GM19463 (cell line): ENCODE measurements around the gene GPR15.

Experiments used
- ATAC-seq: cut with Tn5 transposase; IDR thresholded peaks from one replicate; pipeline ENCODE4 v1.9.1; 2021; ENCODE audit warnings: mild to moderate bottlenecking, moderate library complexity; ENCODE audit not compliant: unreplicated experiment

Gene GPR15

DNA sequence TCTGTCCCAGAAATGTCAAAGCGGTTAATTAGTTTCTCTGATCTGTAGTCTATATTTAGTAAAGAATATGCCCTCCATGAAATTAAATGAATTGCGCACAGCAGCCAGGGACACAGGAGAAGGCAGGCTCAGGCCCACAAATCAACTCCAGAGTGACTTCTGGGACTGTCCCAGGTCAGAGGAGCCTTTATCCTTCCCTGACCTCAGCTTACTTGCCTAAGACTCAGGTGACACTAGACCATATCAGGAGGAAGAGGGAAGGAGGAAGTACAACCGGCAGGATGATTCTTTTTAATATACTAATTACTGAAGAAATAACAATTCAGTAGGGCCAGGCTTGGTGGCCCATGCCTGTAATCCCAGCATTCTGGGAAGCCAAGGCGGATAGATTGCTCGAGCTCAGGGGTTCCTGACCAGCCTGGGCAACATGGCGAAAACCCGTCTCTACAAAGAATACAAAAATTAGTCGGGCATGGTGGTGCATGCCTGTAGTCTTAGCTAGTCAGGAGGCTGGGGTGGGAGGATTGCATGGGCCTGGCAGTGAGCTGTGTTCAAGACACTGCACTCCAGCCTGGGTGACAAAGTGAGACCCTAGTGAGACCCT, 1.8 kb upstream of the GPR15 start:
- no peak for ATAC-seq

GRCh38 chr3:98530676-98531075, 1.1 kb upstream of the GPR15 start:
- no peak for ATAC-seq

- no peak for ATAC-seq
These were observed 478 bp downstream of the GPR15 start for GRCh38 chr3:98532275-98532637.

- ATAC-seq = no peak
These were observed 1.2 kb downstream of the GPR15 start for GRCh38 chr3:98532709-98533571.

GRCh38 chr3:98534168-98534567, 2.4 kb downstream of the GPR15 start:
- no peak for ATAC-seq

DNA sequence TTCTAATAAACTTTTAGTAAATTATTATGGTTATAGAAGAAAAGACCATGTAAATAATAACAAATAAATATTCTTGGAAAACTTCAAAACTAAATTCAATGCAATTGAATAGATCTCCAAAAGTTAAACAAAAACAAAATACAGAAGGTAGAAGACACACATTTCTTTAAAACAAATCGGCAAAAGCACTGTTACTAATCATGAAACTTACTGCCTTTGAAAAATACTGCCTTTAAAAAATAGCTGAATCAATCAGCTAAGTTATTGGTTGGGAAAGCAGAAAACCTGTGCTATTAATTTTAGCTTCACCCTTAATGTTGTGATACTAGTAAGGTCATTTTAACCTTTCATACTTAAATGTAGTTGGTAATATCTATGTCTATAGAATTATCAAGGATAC, 3.0 kb downstream of the GPR15 start:
- no peak for ATAC-seq

DNA sequence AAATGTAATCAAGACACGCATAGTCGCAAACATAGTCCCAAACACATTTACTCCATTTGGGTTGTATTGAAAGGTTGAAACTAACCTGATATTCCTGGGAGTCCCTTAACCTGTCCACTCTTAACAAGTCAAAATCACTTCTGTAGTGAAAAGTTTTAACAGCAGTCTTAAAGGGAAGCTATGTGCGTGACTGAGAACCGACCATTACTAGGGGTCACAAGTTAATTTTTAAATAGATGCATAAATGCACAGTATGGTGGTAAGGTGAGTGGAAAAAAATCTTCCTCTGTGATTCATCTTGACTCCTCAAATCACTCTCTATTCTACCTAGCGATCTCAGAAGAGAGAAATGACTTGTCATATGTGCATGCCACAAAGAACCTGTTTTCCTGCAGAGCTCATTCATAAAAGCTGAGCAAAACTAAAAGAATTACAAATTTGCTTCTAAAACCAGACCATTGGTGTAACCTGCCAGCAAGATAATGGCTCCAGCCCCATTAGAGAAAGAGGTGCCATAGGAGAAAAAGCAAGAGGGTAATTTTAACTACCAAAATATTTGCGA, 4.8 kb downstream of the GPR15 start:
- peak; percentile 68 for ATAC-seq

GRCh38 chr3:98540346-98540745, 8.6 kb downstream of the GPR15 start:
- peak; percentile 35 for ATAC-seq

DNA sequence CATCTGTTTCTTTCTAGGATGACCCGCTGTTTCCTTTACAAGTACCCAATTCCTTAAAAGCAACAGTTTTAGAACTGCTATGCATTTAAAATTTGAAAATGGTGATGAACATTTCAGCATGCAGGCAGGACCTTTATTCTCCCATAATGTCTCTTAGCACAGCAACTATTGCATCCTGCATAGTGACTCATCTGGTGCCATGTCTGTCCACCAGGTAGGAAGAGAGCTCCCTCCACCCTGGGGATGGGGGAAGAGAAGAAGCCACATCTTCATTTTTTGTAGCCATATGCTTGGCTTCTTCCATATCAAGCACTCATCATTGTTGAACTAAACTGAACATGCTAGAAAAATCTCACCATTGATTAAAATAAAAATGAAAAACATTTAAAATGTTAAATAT, 9.9 kb downstream of the GPR15 start:
- no peak for ATAC-seq

DNA sequence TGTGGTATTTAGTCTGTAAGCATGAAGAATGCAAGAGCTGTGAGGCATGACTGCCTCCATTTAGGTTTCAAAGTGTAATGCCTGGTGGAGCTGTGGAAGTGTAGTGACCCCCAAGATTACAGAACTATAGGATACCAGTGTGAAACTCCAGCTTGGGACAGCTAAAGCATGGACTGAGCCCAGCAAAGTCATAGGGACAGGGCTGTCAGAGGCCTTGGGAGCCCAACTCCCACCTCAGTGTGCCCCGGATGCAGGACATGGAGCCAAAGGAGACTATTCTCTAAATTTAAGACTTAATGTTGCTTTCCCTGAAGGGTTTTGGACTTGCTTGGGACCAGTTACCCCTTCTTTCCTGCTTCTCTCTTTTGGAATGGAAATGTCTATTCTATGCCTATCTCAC, 10.8 kb downstream of the GPR15 start:
- no peak for ATAC-seq

DNA sequence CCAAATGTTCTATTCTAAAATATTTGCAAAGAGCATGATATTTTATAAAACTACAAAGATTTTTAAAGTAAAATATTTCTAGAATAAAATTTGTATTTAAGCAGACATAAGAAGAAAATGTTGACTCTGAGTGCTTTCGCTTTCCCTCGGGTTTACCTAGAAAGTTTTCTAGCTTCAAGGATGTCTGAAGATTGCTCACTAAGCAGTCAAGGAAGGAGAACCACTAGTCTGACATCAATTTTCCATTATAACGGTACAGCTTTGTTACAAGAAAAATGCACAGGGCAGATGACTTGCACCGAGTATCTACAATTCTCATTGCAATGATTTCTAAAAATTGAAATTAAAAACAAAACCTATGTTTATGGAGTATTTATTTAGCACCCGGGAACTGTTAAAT, 14.2 kb downstream of the GPR15 start:
- ATAC-seq = peak; percentile 40

GRCh38 chr3:98548544-98548943, 16.8 kb downstream of the GPR15 start:
- no peak for ATAC-seq

DNA sequence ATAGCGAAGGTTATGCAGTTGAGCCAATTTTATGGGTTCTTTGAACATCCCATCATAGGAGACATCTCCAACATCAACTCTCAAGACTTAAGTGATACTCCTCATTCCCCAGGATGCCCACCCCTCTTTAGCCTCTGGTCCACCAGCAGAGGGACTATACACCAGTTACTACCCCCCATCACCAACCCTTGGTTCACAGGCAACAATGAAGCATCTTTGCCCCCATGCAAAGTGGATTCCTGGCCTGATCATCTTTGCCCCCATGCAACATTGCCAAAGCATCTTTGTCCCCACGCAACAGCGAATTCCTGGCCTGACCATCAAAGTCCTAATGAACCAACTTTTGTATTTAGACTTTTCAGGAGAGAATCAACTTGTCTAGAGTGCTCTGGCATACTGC, 19.1 kb downstream of the GPR15 start:
- ATAC-seq = no peak

DNA sequence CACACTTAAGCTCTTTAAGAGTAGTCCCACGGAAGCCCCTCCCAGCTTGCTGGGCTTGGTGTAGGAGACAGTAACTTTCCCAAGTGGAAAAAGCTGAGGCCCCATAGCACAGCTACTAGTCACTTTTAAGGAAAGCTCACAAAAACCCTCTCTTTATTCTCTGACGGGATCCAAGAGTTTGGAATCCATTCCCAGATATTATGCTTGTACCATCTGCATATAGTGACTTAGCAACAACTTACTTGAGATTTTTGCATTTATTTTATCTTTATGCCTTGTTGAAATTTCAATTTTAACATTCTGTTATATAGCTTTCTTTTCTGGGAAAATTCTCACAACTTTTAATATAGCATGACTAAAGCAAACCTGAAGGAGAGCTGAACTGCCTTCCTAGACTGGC, 19.5 kb downstream of the GPR15 start:
- ATAC-seq = no peak

DNA sequence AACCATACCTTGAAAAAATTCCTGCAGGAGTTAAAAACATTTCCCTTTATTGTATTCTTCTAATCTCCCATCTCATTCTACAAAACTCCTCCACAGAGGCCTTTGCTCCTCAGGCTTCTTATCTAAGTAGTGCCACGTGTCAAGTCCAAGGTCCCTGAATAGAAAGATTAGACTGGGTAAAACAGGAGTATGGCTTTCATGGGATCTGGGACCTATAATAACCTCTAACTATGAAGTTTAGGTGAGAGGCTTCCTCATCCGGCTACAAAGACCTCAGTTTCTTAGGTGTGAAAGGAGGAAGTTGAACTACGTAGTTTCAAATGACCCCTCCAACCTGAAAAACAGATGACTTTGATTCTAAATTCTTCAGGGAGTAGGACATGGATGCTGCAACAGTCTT, 20.0 kb downstream of the GPR15 start:
- no peak for ATAC-seq

- no peak for ATAC-seq
These were observed 20.6 kb downstream of the GPR15 start for GRCh38 chr3:98552232-98553020.

GRCh38 chr3:98553021-98553563, 21.3 kb downstream of the GPR15 start:
- ATAC-seq = no peak

DNA sequence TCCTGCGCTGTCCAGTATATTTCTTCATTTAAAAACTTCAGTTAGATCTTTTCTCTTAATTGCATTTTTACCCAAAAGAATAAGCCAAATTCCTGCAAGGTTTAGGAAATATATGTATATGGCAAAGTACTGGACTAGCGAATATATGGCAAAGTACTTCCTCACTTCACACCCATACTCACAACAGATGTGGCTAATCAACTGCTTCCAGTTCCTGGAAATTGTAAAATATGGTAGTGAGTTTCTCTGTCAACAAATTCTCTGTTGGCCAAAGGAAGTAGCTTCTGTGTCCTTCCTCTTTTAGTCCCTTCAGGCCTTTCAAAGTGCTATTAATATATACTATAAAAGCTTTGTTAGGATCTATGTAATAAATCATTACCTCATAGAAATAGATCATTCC, 22.0 kb downstream of the GPR15 start:
- ATAC-seq = no peak

DNA sequence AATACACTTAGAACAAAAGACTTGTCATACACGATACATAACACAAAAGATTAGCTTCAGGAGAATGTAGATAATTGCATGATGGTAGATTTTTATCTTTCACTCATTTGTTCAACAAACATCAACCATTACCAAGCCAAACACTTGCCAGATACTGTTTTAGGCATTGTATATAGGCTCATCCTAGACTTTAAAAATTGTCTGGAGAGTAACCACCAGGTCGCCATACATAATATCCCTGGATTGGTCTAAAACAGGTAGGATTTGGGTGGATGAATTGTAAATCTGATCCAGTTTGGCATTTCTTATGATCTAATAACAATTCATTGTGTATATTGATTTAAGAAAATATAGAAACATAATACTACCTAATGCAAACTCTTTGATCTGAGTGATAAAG, 22.8 kb downstream of the GPR15 start:
- ATAC-seq = no peak

GRCh38 chr3:98555025-98555379, 23.2 kb downstream of the GPR15 start:
- no peak for ATAC-seq
